NCI-H2029 treated with DMSO at 0.1 percent for 48 hours (cell line): ENCODE results near the gene PHYHIPL.

Source experiments
- DNase-seq: peaks from one replicate; lab custom pipeline; 2025; lab: John Stamatoyannopoulos, UW

PHYHIPL gene

GRCh38 chr10:59176241-59177030, at the start of gene PHYHIPL:
PHYHIPL (plus strand) TSS chr10:59176643; CDS start chr10:59176854, 211 bp downstream.
- DNase-seq, result no peak

GRCh38 chr10:59126991-59127390, 49.5 kb upstream of the PHYHIPL start:
- no peak for DNase-seq

- DNase-seq, result no peak
Observed at GRCh38 chr10:59127991-59128390, 48.5 kb upstream of the PHYHIPL start.

- DNase-seq, result no peak
Observed at GRCh38 chr10:59129867-59130266, 46.6 kb upstream of the PHYHIPL start.

- no peak for DNase-seq
Observed at GRCh38 chr10:59131666-59132065, 44.8 kb upstream of the PHYHIPL start.

- no peak for DNase-seq
Observed at GRCh38 chr10:59133841-59134593, 42.4 kb upstream of the PHYHIPL start.

- no peak for DNase-seq
Observed at GRCh38 chr10:59134785-59135184, 41.7 kb upstream of the PHYHIPL start.

- no peak for DNase-seq
Observed at GRCh38 chr10:59135275-59135674, 41.2 kb upstream of the PHYHIPL start.

- DNase-seq, result no peak
Observed at GRCh38 chr10:59138052-59138451, 38.4 kb upstream of the PHYHIPL start.

GRCh38 chr10:59143544-59143943, 32.9 kb upstream of the PHYHIPL start:
- no peak for DNase-seq

GRCh38 chr10:59148701-59149100, 27.7 kb upstream of the PHYHIPL start:
- no peak for DNase-seq

GRCh38 chr10:59155556-59155955, 20.9 kb upstream of the PHYHIPL start:
- DNase-seq, result no peak

- no peak for DNase-seq
Observed at GRCh38 chr10:59167512-59167911, 8.9 kb upstream of the PHYHIPL start.

GRCh38 chr10:59172567-59172966, 3.9 kb upstream of the PHYHIPL start:
- DNase-seq, result no peak

- no peak for DNase-seq
Observed at GRCh38 chr10:59173414-59173813, 3.0 kb upstream of the PHYHIPL start.

- no peak for DNase-seq
Observed at GRCh38 chr10:59175538-59176240, 754 bp upstream of the PHYHIPL start.

- DNase-seq, result peak; percentile 20
Observed at GRCh38 chr10:59177031-59177797, 771 bp downstream of the PHYHIPL start.

GRCh38 chr10:59177836-59178235, 1.4 kb downstream of the PHYHIPL start:
- DNase-seq, result no peak

- no peak for DNase-seq
Observed at GRCh38 chr10:59179068-59179467, 2.6 kb downstream of the PHYHIPL start.

GRCh38 chr10:59180689-59181270, 4.3 kb downstream of the PHYHIPL start:
- DNase-seq, result no peak

- peak; percentile 27 for DNase-seq
Observed at GRCh38 chr10:59181668-59182067, 5.2 kb downstream of the PHYHIPL start.

GRCh38 chr10:59190332-59190731, 13.9 kb downstream of the PHYHIPL start:
- DNase-seq, result no peak
